HG03135 (cell line): ENCODE measurements around the gene GNB2.

Experiments
- ATAC-seq: cut with Tn5 transposase; IDR thresholded peaks from one replicate; pipeline ENCODE4 v1.9.1; 2021; ENCODE audit warnings: mild to moderate bottlenecking, moderate library complexity; ENCODE audit not compliant: unreplicated experiment

Gene GNB2

DNA sequence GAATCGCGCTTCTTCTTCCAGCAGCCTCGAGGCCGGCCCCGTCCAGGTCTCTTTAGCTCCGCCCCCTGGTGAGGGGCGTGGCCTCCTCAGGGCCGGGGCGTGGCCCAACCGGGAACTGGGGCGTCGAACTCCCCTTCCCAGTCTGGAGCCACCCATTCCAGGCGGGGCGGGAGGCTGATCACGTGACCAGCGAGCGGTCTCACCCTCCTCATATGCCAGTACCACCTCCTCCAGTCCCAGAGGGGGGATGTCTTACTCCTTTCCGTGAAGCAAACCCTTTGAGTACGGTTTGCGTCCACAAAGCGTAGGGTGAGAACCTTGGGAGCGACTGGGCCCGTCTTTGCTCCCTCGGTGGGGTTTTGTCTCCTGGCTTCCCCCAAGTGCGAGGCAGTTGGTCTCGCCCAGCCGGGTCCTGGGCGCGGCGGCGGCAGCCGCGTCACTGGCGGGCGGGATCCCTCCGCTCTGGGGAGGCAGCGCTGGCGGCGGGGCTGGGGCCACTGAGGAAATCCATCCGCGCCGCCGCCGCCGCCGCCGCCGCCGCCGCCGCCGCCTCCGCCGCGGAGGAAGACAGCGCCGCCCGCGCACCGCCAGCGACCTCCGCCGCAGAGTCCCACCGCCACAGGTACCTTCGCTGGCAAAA, at the start of gene GNB2:
TSS of gene GNB2 (plus strand) at position 439 of the 640 bp plus-strand sequence. CDS start 2,526 bp downstream, outside the sequence.
- ATAC-seq = peak; percentile 50

DNA sequence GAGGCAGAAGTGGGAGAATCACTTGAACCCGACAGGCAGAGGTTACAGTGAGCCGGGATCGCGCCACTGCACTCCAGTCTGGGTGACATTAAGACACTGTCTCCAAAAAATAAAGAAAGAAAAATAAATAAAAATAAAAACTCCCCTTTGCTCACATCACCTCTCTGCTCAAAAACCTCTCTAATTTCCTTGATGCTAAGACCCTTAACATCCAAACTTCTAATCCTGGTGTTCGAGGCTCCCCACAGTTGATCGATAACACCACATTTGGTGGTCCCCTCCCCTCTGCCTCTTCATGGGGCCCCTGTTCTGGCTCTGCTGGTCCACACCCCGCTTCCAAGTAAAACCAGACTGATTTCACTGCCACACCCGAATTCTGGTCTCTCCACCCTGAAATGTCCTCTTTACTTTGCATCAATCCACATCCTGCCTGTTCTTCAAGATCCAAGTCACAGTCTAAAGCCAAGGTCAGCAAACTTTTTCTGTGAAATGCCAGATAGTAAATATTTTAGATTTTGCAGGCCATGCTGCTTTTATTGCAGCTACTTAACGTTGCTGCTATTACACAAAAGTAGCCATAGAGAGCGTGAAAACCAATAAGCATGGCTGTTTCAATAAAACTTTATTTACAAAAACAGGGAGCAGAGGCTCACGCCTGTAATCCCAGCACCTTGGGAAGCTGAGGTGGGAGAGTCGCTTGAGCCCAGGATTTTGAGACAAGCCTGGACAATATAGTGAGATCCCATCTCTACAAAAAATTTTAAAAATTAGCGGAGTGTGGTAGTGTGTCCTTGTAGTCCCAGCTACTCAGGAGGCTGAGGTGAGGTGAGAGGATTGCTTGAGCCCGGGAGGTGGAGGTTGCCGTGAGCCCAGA, 49.4 kb upstream of the GNB2 start:
- ATAC-seq = no peak

DNA sequence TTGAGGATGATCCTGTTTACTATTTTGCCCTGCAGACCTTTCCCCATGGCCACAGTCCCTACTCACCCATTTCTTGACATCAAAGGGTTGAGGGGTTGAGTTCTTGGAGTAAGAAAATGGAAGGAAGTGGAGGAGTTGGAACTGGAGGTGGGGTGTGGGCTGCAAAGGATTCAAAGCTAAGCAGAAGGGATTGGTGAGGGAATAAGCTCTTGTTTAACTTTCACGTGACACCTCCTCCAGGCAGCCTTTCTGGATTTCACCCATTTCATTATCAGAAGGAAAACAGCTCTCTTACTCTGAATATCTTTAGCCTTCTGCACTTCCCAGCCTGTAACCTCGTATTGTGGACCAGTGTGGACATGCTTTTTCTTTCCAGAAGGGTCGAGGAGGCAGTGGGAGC, 47.5 kb upstream of the GNB2 start:
- ATAC-seq = no peak

DNA sequence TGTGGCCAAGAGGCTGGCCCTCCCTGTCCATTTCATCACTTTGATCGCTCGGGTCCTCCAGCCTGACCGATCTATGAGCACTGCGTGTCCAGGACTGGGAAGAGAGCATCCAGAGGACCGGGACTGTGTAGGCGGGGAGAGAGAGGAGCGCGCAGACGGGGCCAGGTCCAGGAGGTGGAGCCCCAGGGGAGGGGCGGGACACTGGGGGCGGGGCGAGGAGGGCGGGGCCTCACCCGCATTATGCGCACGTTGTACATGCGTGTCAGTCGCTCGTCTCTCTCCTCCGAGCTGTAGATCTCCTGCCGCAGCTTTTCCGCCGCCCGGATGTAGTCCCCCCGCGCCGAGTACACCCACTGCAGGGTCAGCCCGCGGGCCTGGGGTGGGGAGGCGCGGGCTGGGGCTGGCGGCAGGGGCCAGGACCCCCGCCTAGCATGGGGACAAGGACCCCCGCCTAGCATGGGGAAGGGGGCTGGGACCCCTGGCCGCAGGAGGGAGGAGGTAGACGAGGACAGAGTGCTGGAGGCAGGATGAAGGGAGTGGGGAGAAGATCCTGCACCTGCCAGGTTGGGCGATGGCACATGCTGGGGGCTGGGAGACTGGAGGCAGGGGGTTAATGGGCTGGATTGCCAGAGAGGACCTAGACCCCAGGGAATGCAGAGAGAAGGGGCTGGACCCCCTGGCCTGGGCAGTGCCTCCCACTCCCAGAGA, 46.9 kb upstream of the GNB2 start:
- peak; percentile 88 for ATAC-seq

DNA sequence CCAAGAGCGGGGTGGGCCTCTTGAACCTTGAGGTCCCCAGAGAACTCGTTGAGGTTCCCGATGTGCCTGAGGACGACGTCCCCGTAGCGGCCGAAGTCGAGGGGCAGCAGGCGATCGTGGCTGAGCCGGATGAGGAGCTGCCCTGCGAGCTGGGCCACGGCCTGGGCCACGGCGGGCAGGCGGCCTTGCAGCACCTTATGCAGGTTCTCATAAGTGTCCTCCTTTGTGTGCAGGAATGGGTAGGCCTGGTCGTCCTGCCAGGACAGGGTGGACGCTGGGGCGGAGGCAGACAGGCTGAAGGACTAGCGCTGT, 46.3 kb upstream of the GNB2 start:
- no peak for ATAC-seq

DNA sequence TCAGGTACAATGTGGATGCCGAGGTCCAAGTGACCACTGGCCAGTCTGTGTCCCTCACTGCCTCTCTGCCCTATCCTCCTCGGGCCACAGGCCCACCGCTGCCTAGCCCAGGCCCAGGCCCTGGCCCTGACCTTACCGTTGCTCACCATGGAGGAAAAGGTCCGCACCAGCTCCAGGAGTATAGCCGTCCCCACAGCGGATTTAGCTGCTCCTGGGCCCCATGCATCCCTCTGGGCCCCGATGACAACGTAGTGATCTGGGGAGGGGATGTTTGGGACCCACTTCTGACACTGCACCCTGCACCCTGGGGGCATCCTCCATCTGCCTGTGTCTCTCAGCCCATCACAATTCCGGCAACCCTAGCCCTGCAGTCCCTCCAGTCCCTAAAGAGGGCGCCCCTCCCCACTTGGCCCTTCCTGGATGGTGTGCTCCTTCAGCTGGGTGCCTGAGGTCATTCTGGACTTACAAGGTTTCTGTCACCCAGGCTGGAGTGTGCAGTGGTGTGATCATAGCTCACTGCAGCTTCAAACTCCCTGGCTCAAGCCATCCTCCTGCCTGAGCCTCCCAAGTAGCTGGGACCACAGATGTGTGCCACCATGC, 44.3 kb upstream of the GNB2 start:
- no peak for ATAC-seq

DNA sequence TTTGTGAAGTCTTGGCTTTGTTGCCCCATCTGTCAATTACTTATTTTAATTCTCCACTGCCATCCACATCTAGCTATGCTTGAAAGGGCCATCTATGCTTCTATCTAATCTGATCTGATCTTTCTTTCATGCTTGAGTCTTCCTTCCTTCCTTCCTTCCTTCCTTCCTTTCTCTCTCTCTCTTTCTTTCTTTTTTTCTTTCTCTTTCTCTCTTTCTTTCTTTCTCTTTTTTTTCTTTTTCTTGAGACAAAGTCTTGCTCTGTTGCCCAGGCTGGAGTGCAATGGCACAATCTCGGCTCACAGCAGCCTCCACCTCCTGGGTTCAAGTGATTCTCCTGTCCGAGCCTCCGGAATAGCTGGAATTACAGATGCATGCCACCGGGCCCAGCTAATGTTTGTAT, 43.5 kb upstream of the GNB2 start:
- ATAC-seq = no peak

DNA sequence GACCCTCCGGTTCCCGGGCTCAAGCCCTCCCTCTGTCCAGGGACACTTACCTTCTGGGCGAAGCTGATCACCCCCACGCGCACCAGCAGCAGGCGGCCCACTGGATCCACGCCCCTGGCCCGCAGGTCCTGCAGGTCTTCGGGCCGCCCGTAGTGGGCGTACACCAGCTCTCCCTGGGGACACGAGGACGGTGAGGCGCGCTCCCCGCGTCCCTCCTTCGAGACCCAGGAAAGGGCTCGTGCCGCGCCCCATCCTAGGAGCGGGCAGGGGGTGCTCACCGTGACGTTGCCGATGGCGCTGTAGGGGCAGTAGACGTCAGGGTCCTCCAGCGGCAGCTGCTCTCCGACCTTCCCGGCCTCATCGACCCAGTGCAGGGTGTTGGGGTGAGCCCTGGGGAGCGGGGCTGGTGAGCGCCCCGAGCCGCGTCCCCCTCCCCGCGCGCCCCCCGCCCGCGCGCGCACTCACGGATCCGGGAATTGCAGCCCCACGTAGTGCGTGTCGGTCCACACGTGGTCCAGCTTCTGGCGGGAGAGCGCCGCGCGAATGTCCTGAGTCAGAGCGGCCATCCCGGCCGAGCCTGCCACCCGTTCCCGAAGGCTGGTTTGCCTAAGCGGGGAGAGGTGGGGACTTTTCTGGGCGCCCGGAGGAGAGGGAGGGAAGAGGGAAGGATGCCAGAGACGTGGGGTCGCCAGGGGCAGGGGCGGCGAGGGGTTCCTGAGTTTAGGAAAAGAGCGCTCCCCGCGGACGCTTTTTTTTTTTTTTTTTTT, 40.4 kb upstream of the GNB2 start:
- no peak for ATAC-seq

DNA sequence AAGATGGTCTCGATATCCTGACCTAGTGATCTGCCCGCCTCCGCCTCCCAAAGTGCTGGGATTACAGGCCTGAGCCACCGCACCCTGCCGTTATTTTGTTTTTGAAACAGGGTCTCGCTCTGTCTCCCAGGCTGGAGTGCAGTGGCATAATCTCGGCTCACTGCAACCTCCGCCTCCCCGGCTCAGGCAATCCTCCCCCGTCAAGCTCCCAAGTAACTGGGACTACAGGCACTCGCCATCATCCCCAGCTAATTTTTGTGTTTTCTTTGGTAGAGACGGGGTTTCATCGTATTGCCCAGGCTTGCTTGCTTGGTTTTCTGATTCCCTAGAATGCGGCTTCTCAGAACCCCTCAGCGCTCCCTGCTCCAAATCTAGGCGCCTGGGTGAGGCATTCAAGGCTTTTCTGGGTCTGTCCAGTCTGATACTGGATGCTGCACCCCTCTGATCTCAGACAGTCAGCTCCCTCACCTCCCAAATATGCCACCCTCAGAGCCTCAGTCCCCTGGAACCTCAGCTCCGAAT, 33.5 kb upstream of the GNB2 start:
- no peak for ATAC-seq

DNA sequence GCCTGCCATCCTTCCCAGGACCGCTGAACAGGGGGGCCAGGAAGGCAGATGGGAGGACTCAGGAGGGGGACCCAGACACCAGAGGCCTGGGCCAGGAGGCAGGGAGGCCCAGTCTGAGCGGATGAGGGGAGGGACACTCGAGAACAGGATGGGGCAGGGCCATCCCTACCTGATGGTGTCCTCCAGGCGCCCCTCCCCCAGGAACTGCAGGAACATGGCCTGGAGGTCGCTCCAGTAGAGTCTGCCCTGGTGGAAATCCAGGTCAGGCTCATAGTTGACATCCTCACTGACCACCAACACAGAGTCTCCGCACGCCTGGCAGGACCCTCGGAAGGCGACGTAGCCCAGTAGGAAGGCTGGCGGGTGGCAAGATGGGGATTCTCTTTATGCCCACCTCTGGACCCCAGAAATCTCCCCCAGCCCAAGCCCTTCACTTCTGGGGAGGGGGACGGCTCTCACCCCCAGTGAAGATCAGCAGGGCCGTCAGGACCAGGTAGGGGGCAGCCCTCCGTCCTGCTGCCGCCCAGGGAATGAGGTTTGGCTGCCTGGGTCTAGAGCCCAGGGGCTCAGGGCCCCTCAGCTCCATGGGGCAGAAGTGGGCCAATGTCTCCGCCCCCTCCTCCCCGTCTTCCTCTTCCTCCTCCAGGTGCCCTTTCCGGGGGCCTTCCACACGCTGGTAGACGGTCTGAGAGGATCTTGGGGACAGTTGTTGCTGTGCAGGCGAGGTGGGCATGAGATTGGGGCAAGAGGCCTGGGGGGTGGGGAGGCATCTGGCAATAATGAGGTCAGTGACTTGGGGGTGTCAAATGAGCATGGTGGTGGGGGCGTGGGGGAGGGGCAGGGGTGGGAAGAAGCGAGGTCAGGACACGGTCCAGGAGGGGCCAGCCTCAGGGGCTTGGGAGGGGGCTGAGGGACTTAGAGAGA, 32.8 kb upstream of the GNB2 start:
- no peak for ATAC-seq

DNA sequence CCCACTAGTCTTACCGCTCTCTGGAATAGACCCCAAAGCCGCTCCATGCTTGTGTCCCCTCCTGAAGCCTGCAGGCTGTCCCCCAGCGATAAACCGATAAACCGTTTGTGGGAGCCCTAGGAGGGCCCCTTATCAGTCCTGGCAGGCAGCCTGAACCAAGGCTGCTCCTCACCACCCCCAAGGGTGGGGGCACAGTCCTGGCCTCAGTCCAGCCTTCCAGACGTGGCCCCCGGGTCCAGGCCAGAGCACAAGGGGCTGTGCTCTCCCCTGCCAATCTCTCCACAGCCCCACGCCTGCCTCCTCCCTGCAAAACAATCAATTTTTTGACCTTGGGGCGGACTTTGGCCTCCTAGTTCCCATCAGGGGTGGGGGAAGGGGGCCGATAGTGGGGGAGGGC, 32.1 kb upstream of the GNB2 start, which contains the start of gene TFR2:
TSS of gene TFR2 (minus strand) at position 90 of the 397 bp plus-strand sequence. CDS start at position 47, 43 bp downstream.
- no peak for ATAC-seq

DNA sequence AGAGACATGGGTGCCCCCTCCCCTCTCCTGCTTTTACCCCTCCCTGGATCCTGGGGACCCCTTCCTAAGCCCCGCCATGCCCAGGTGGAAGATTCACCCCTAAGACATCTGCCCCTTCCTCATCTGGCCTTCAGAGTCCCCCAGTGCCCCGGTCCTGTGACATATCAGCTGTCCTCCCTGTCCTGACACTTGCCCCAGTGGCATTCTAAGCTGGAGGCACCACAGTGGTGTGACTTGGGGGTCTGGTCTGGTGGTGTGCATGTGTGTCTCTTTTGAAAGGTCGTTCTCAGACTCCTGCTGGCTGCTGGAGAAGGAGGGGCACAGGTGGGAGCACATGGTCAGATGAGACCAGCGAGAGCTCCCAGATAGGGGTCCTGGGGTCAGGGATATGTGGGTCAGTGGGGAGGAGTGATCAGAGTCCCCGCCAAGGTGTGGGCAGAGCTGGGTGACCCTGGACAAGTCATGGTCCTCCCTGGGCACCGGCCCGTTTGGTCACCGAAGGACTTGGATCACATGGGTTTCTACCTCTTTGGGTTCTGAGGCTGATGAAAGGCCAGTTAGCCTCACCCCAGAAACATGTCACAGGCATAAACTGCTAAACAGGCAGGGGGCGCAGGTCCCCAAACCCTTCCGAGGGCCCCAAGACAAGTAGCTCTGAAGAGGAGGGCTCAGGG, 31.5 kb upstream of the GNB2 start:
- no peak for ATAC-seq

DNA sequence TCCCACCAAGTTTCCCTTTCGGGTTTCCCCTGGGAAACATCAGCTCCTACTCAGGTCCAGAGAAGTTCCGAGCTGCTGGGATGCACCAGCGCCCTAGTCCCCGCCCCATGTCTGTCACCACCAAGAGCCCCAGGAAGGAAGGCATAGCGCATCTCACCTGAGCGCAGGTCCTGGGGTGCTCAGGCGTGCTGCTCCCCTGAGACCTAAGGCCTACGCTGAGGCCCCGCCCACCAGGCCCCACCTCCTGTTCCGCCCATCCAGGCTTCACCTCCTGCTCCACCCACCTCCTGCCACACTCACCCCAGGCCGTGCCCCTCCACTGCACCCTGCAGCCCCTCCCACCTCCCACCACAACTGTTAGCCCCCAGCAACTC, 31.0 kb upstream of the GNB2 start:
- no peak for ATAC-seq

DNA sequence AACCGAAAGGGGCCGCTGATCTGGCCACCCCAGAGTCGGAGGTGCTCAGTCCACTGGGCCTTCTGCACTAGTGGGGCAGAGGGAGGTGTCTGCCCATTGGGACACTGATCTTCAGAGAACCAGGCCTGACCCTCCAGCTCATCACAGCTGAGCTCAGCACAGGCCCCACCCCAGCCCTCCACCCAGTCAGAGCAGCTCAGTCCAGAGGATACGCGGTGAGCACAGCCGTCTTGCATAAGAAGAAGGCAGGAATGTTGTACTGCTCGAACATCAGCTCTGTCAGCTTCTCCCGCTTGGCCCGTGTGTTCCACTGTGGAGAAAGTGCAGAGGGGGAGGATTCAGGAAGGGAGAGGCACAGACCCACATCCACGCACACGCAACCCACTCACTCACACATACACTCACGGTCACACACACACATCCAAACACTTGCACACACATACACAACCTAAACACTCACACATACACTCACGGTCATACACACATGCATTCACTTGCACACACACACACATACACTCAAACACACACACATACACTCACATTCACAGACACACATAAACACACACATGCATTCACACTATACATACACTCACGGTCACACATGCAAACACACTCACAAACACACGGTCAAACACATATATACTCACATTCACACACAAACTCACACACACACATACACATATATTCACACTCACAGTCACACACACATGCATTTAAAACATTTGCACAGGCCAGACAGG, 23.5 kb upstream of the GNB2 start:
- ATAC-seq = no peak

DNA sequence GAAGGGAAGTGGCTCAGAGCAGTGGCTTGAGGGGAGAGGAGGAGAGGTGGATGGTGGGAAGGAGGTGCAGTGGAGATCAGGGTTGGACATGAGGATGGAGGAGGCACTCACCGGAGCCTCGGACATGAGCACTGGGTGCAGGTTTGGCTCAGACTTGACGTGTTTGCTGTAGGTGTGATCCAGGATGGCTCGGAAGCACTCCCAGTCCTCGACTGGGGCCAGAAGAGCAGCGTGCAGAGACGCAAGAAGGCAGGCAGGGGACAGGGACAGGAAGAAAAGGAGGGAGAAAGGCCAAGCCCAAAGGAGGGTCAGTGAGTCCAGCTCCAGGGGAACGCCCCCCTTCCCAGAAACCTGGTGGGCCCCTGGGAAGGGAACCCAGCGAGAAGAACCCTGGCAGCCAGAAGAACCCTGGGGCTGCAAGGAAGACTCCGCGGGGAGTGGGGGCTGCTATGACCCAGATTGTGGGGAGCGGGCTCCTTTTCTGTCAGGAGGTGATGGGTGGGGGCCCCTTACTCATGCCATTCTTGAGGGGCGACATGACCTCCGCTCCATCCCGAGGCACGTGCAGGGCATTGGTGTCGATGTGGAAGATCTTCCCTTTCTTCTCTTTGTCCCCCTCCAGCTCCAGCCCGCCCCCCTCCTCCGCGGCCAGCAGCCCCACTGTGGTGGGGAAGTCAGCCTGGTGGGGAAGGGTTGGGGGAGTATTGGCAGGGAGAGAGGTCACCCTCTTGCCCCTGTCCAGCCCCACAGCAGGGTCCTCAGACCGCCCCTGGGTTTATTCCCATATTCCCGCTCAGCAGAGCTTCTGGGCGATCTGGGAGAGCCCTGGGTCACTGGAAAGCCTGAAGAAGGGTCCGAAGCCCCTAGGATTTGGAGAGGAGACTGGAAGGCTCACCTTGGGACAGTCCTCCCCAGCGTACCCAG, 18.4 kb upstream of the GNB2 start:
- ATAC-seq = no peak

DNA sequence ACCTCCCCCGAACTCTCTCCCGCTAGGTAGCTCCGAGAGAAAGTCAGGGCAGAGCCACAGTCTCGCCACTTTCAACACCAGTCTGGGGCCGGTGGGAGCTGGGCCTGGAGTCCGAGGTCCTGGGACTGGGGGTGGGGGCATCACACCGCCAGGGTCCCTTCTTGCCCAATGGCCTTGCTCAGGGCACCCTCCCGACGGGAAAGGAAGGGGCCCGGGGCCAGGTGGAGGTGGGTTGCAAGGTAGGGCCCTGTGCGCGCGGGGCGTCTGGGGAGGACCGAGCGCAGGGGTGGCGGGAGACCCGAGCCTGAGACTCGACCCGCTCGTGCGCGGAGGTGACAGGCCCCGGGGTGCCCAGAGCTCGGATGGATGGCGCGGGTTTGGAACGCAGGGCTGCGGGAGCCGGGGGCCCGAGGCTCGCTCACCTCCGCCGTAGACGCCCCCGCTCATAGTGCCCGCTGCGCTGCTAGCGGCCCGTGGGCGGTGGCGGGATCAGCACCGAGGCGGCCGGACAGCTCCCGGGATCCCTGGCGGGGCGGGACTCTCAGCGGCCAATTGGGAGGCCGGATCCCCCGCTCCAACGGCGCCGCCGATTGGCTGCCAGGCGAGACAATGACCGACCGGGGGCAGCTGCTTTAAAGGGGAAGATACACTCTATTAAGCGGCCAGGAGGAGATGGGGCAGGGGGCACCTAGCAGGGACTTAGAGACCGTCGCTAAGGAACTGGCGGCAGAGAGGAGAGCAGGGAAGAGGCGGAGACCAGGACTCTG, 17.4 kb upstream of the GNB2 start, which contains the start of gene ACTL6B:
TSS of gene ACTL6B (minus strand) at position 541 of the 767 bp plus-strand sequence. CDS start at position 447, 94 bp downstream.
- ATAC-seq = no peak
